GM21381 (cell line): ENCODE data around the gene ZFP36.

Experiments used
- ATAC-seq: cut with Tn5 transposase; IDR thresholded peaks from one replicate; pipeline ENCODE4 v1.9.1; 2021; ENCODE audit warnings: mild to moderate bottlenecking, moderate library complexity; ENCODE audit not compliant: unreplicated experiment

ZFP36 gene

GRCh38 chr19:39417463-39418181 is 11.0 kb downstream of the ZFP36 start:
- no peak for ATAC-seq

GRCh38 chr19:39419003-39419402 is 12.4 kb downstream of the ZFP36 start:
- ATAC-seq: no peak

- ATAC-seq: no peak
These were observed 14.1 kb downstream of the ZFP36 start for GRCh38 chr19:39420769-39421168.

- no peak for ATAC-seq
These were observed 15.4 kb downstream of the ZFP36 start for GRCh38 chr19:39422020-39422419.

GRCh38 chr19:39423258-39424086 is 16.8 kb downstream of the ZFP36 start:
- no peak for ATAC-seq

- ATAC-seq: no peak
These were observed 18.3 kb downstream of the ZFP36 start for GRCh38 chr19:39424934-39425333.

- no peak for ATAC-seq
These were observed 19.1 kb downstream of the ZFP36 start for GRCh38 chr19:39425744-39426143.

- no peak for ATAC-seq
These were observed 19.5 kb downstream of the ZFP36 start for GRCh38 chr19:39426170-39426569.

- ATAC-seq: no peak
These were observed 21.1 kb downstream of the ZFP36 start for GRCh38 chr19:39427707-39428106.

- no peak for ATAC-seq
These were observed 21.9 kb downstream of the ZFP36 start for GRCh38 chr19:39428283-39429112.

- no peak for ATAC-seq
These were observed 24.3 kb downstream of the ZFP36 start for GRCh38 chr19:39430675-39431593.

GRCh38 chr19:39432677-39433025 is 26.0 kb downstream of the ZFP36 start:
- ATAC-seq: no peak

- no peak for ATAC-seq
These were observed 26.9 kb downstream of the ZFP36 start for GRCh38 chr19:39433480-39434079.

GRCh38 chr19:39434123-39435076 is 27.8 kb downstream of the ZFP36 start:
- ATAC-seq: no peak

GRCh38 chr19:39435499-39436349 is 29.1 kb downstream of the ZFP36 start, which contains the start of gene RPS16:
Gene RPS16 (minus strand): TSS chr19:39435949. CDS start chr19:39435895, 54 bp downstream.
- ATAC-seq: peak; percentile 88

- ATAC-seq: no peak
These were observed 29.7 kb downstream of the ZFP36 start for GRCh38 chr19:39436350-39436716.

GRCh38 chr19:39438270-39438934 is 31.8 kb downstream of the ZFP36 start:
- ATAC-seq: no peak
